HCT116 (cell line): ENCODE results near the gene CARS1. TPM values are rescaled to one million over a fixed set of nuclear protein-coding genes. Genes with fewer than 3 reads are reported as not detected.

Experiments
- ATAC-seq: fragments of 200-7000 bp; cut with Tn5 transposase; 2 replicates; pipeline ENCODE4 v1.9.1; 2020; ENCODE audit warnings: mild to moderate bottlenecking, moderate library complexity
- BruUV-seq: library from RNA; stranded (reverse); fragments of 400-500 nt; replicated peaks from 2 replicates; lab custom pipeline; 2021; lab: Mats Ljungman, UMichigan
- CTCF ChIA-PET: fragments of 300-600 bp; sonication (Branson Sonifier 250); formaldehyde crosslinking; loops from one replicate; lab custom pipeline; 2021; ENCODE audit warnings: antibody characterized with exemption; lab: Charles Lee
- POLR2A ChIA-PET: fragments of 300-600, 350-600 bp; sonication (Branson Sonifier 250); formaldehyde crosslinking; loops from one replicate; lab custom pipeline; 2021; ENCODE audit warnings: antibody characterized with exemption; lab: Charles Lee
- RAD21 ChIA-PET, 2 experiments: fragments of 300-600 bp; sonication (Branson Sonifier 250); formaldehyde crosslinking; loops; one replicate each; lab custom pipeline; 2023; ENCODE audit warnings: low total read pairs in 2 of 2; ENCODE audit not compliant: uncharacterized antibody in 2 of 2, unreplicated experiment in 2 of 2, low non-redundant PET in 1 of 2; lab: Charles Lee
- DNase-seq: peaks from one replicate; pipeline ENCODE4 v3.0.0-alpha.2; 2010; ENCODE audit warnings: low read depth, low spot score
- H2AFZ ChIP-seq: fragments of 200-600 bp; shearing (Covaris generic), sonication (generic); 2 replicates; pipeline ENCODE4 v1.6.1; 2017; ENCODE audit warnings: low read depth, mixed run types, mixed read lengths, antibody characterized with exemption, low read length; ENCODE audit not compliant: poor library complexity, severe bottlenecking
- H3K27ac ChIP-seq: 2 replicates; pipeline ENCODE4 v1.5.1; 2012; ENCODE audit warnings: low read depth, low read length
- H3K27me3 ChIP-seq: fragments of 200-600 bp; sonication (generic); 2 replicates; pipeline ENCODE4 v1.6.1; 2016; ENCODE audit warnings: mixed run types, low read length, mixed read lengths; ENCODE audit not compliant: insufficient read depth
- H3K36me3 ChIP-seq, 2 experiments: fragments of 200-500 bp in 1 of 2; fragments of 200-600 bp in 1 of 2; sonication (Bioruptor generic) in 1 of 2; sonication (generic) in 1 of 2; 2 replicates each; pipeline versions ENCODE4 v1.5.1 to v1.6.1; 2014 to 2016; ENCODE audit warnings: low read length in 2 of 2, inconsistent platforms in 1 of 2, mixed read lengths in 1 of 2, mixed run types in 1 of 2; ENCODE audit not compliant: insufficient read depth in 2 of 2, control insufficient read depth in 1 of 2
- H3K4me1 ChIP-seq, 2 experiments: fragments of 200-600 bp in 1 of 2; sonication (generic) in 1 of 2; 2 replicates each; pipeline versions ENCODE4 v1.5.1 to v1.6.1; 2012 to 2017; ENCODE audit warnings: low read length in 2 of 2, inconsistent platforms in 1 of 2, mild to moderate bottlenecking in 1 of 2, mixed read lengths in 1 of 2, mixed run types in 1 of 2, moderate library complexity in 1 of 2; ENCODE audit not compliant: insufficient read depth in 2 of 2, control insufficient read depth in 1 of 2
- H3K4me2 ChIP-seq: fragments of 200-600 bp; sonication (generic); 2 replicates; pipeline ENCODE4 v1.6.1; 2017; ENCODE audit warnings: mixed run types, low read length, mixed read lengths
- H3K4me3 ChIP-seq, 2 experiments: fragments of 200-600 bp in 1 of 2; sonication (generic) in 1 of 2; replicated peaks in 1 of 2; 2 replicates each; pipeline ENCODE4 v1.5.1; 2011 to 2016; ENCODE audit warnings: low read length in 2 of 2, control low read depth in 1 of 2, low read depth in 1 of 2, mild to moderate bottlenecking in 1 of 2, mixed read lengths in 1 of 2, mixed run types in 1 of 2
- H3K79me2 ChIP-seq: fragments of 200-600 bp; sonication (generic); 2 replicates; pipeline ENCODE4 v1.6.1; 2017; ENCODE audit warnings: mild to moderate bottlenecking, mixed run types, low read length, moderate library complexity, mixed read lengths; ENCODE audit not compliant: insufficient read depth
- H3K9ac ChIP-seq: fragments of 200-600 bp; sonication (generic); 2 replicates; pipeline ENCODE4 v1.6.1; 2016; ENCODE audit warnings: low read length, mixed read lengths
- H3K9me2 ChIP-seq: fragments of 200-600 bp; sonication (generic), shearing (Covaris generic); 2 replicates; pipeline ENCODE4 v1.6.1; 2017; ENCODE audit warnings: mixed run types, mild to moderate bottlenecking, moderate library complexity; ENCODE audit not compliant: insufficient read depth
- H3K9me3 ChIP-seq, 2 experiments: fragments of 200-500 bp in 1 of 2; fragments of 200-600 bp in 1 of 2; sonication (Bioruptor generic) in 1 of 2; sonication (generic) in 1 of 2; 2 replicates each; pipeline ENCODE4 v1.6.1; 2014 to 2017; ENCODE audit warnings: low read length in 2 of 2, mixed read lengths in 2 of 2, inconsistent platforms in 1 of 2, low read depth in 1 of 2, mild to moderate bottlenecking in 1 of 2, mixed run types in 1 of 2, moderate library complexity in 1 of 2; ENCODE audit not compliant: control insufficient read depth in 1 of 2, insufficient read depth in 1 of 2
- H4K20me1 ChIP-seq: fragments of 200-600 bp; sonication (generic), shearing (Covaris generic); 2 replicates; pipeline ENCODE4 v1.6.1; 2017; ENCODE audit warnings: mixed run types, mild to moderate bottlenecking, moderate library complexity; ENCODE audit not compliant: insufficient read depth
- CBX3 ChIP-seq: IDR thresholded peaks from 2 replicates; pipeline ENCODE4 v1.6.1; 2012; ENCODE audit warnings: low read depth
- CEBPB ChIP-seq: IDR thresholded peaks from 2 replicates; pipeline ENCODE4 v1.6.1; 2012; ENCODE audit warnings: low read depth
- EGR1 ChIP-seq: IDR thresholded peaks from 2 replicates; pipeline ENCODE4 v1.6.1; 2012; ENCODE audit warnings: low read depth
- ELF1 ChIP-seq: IDR thresholded peaks from 2 replicates; pipeline ENCODE4 v1.6.1; 2012; ENCODE audit warnings: low read depth, borderline replicate concordance
- EZH2 ChIP-seq: fragments of 200-600 bp; sonication (generic); IDR thresholded peaks from 2 replicates; pipeline ENCODE4 v1.6.1; 2017; ENCODE audit warnings: antibody characterized with exemption, mixed run types
- EZH2phosphoT487 ChIP-seq: fragments of 200-600 bp; IDR thresholded peaks from 2 replicates; pipeline ENCODE4 v1.6.1; 2018; ENCODE audit warnings: antibody characterized with exemption, borderline replicate concordance
- FOSL1 ChIP-seq: IDR thresholded peaks from 2 replicates; pipeline ENCODE4 v1.6.1; 2012; ENCODE audit warnings: low read depth
- POLR2A ChIP-seq: IDR thresholded peaks from 2 replicates; pipeline ENCODE4 v1.7.0; 2011; ENCODE audit warnings: borderline replicate concordance; ENCODE audit not compliant: insufficient read depth, insufficient read length; ENCODE audit errors: extremely low read depth
- RAD21 ChIP-seq: IDR thresholded peaks from 2 replicates; pipeline ENCODE4 v1.6.1; 2012; ENCODE audit warnings: low read depth, mild to moderate bottlenecking
- SIN3A ChIP-seq: IDR thresholded peaks from 2 replicates; pipeline ENCODE4 v1.6.1; 2012; ENCODE audit warnings: low read depth
- SP1 ChIP-seq: IDR thresholded peaks from 2 replicates; pipeline ENCODE4 v1.6.1; 2012; ENCODE audit warnings: low read depth
- SRF ChIP-seq: IDR thresholded peaks from 2 replicates; pipeline ENCODE4 v1.6.1; 2012; ENCODE audit warnings: low read depth
- TCF7L2 ChIP-seq: IDR thresholded peaks from 2 replicates; pipeline ENCODE4 v1.7.0; 2011; ENCODE audit warnings: borderline replicate concordance, inconsistent platforms; ENCODE audit not compliant: insufficient read depth, insufficient read length; ENCODE audit errors: extremely low read depth
- ZFX ChIP-seq: fragments of 450-650 bp; IDR thresholded peaks from 2 replicates; pipeline ENCODE4 v1.6.1; 2017
- ZNF274 ChIP-seq: fragments of 200-500 bp; sonication (Bioruptor generic); IDR thresholded peaks from 2 replicates; pipeline ENCODE4 v1.6.1; 2014; ENCODE audit warnings: mild to moderate bottlenecking, low read depth, low read length, inconsistent platforms
- intact Hi-C: fragments of 100-400 bp; cut with micrococcal nuclease; formaldehyde crosslinking; loops from 2 replicates; pipeline ENCODE4 v1.10.0; 2022
- total RNA-seq: library from RNA; stranded (reverse); gene quantifications from one replicate; pipeline ENCODE4 v1.2.1, GENCODE V29; 2021; ENCODE audit not compliant: unreplicated experiment
- TF ChIP-seq, protein P1 (sequence below): IDR thresholded peaks from 2 replicates; pipeline ENCODE4 v1.6.1; 2012
- TF ChIP-seq, protein P2 (sequence below): IDR thresholded peaks from 2 replicates; pipeline ENCODE4 v1.6.1; 2012
- TF ChIP-seq, protein P3 (sequence below): IDR thresholded peaks from 2 replicates; pipeline ENCODE4 v1.6.1; 2011; ENCODE audit warnings: mild to moderate bottlenecking, low read length, moderate library complexity; ENCODE audit not compliant: insufficient replicate concordance; ENCODE audit errors: extremely low read depth

CARS1 gene
- total RNA-seq, 1 experiment from 2014 or later = 124 TPM

DNA sequence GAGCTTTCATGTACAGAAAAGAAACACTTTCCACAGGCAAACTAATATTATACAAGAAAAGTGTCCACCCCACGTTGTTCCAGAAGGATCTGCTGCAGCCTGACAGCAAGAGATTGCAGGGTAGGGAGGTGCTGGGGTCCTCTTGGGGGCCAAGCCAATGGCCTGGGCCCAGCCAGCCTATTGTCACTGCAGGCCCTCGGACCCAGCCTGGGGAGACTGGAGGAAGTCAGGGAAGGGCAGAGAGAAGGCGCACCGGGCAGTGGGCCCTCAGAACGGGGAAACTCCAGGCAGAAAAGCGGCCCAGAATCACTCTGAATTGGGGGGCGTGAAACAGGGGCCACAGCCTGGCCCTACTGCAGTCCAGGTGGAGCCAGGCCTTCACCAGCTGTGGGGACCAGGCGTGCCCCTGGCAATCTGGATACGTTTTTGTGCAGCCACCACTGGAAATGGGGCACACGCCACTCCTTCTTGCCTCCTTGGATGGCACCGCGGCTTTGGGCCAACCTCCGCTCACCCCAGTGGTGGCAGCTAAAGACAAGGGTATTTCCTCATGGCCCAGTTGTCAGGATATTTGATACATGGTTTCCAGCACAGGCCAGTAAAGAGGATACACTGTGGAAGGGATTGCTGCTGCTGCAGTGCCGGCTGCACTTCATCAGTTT lies 61.2 kb downstream of the CARS1 start:
- RAD21 ChIA-PET = no interaction called here
- POLR2A ChIA-PET = no interaction called here
- DNase-seq = no peak
- H3K4me1 ChIP-seq = peaks cover 0 to 9% of the 10 kb centered on the region in 2 experiments; a peak in 3 of 4 replicates
- H3K4me2 ChIP-seq = no peak overlapping the region
- H3K79me2 ChIP-seq = peaks cover 8% of the 10 kb centered on the region
- H3K9me3 ChIP-seq = no peaks in the 10 kb centered on the region
- peaks cover 3 to 7% of the 10 kb centered on the region in 2 experiments; a peak in 2 of 4 replicates for H3K36me3 ChIP-seq
- H4K20me1 ChIP-seq = no peaks in the 10 kb centered on the region
- H3K9ac ChIP-seq = no peak overlapping the region
- no peak overlapping the region for H2AFZ ChIP-seq
- H3K9me2 ChIP-seq = no peaks in the 10 kb centered on the region
- H3K4me3 ChIP-seq = no peak overlapping the region
- no TSS peak for BruUV-seq
- intact Hi-C loops = no loop called here
- no peak for ATAC-seq
- no peaks in the 10 kb centered on the region for H3K27me3 ChIP-seq
- CTCF ChIA-PET = no interaction called here
- H3K27ac ChIP-seq = no peak overlapping the region
- TF ChIP-seq ELF1 = no peak
- no peak for TF ChIP-seq FOSL1
- TF ChIP-seq SP1 = no peak
- TF ChIP-seq, protein P1, sequence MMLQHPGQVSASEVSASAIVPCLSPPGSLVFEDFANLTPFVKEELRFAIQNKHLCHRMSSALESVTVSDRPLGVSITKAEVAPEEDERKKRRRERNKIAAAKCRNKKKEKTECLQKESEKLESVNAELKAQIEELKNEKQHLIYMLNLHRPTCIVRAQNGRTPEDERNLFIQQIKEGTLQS = no peak
- TF ChIP-seq EZH2phosphoT487 = no peak
- TF ChIP-seq RAD21 = no peak
- no peak for TF ChIP-seq SRF
- TF ChIP-seq, protein P2, sequence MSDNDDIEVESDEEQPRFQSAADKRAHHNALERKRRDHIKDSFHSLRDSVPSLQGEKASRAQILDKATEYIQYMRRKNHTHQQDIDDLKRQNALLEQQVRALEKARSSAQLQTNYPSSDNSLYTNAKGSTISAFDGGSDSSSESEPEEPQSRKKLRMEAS = no peak
- TF ChIP-seq EZH2 = no peak
- TF ChIP-seq CEBPB = no peak

DNA sequence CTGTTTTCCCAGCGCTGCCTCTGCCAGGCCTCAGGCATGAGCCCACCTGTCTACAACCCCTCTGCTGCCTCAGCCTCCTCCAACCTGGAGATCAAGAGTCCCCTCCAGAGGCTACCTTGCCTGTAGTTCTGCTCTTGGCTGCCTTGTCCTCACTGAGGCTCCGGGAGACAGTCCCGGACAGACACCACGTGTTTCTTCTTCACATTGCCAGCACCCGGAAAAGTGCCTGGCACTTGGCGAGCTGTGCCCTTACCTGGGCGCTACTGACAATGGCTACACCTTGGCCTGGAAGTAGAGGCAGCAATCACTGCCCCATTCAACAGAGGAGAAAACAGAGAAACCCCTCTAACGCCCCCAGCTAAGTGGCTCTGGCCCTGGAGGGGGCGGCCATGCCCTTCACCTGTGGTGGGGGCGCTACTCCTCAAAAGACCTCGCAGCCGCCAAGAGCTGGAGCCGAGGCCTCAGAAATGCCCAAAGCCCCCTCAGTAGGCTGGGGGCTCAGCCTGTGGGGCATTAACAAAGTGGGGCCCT lies 62.1 kb downstream of the CARS1 start:
- intact Hi-C loops = no loop called here
- ChIA-PET CTCF (no interaction called here), POLR2A (no interaction called here), RAD21 (no interaction called here)
- Histone ChIP-seq H4K20me1 (peaks cover 3% of the 10 kb centered on the region; the same call in 1 of the 2 replicates), H3K36me3 (peaks cover 0 to 3% of the 10 kb centered on the region in 2 experiments; a peak in 2 of 4 replicates), H3K9me2 (no peaks in the 10 kb centered on the region), H3K27ac (no peak overlapping the region), H3K4me2 (no peak overlapping the region), H3K27me3 (no peaks in the 10 kb centered on the region), H3K9ac (no peak overlapping the region), H3K9me3 (no peaks in the 10 kb centered on the region), H3K4me3 (no peak overlapping the region), H2AFZ (no peak overlapping the region), H3K79me2 (peaks cover 17% of the 10 kb centered on the region), H3K4me1 (peaks cover 4 to 17% of the 10 kb centered on the region in 2 experiments; a peak in 3 of 4 replicates)
- DNase-seq (no peak), ATAC-seq (no peak)
- TF ChIP-seq ZFX (no peak), SRF (no peak), TCF7L2 (no peak), SIN3A (no peak), CBX3 (no peak), POLR2A (no peak), EGR1 (no peak), EZH2phosphoT487 (no peak), ZNF274 (no peak)
- TF ChIP-seq, protein P3, sequence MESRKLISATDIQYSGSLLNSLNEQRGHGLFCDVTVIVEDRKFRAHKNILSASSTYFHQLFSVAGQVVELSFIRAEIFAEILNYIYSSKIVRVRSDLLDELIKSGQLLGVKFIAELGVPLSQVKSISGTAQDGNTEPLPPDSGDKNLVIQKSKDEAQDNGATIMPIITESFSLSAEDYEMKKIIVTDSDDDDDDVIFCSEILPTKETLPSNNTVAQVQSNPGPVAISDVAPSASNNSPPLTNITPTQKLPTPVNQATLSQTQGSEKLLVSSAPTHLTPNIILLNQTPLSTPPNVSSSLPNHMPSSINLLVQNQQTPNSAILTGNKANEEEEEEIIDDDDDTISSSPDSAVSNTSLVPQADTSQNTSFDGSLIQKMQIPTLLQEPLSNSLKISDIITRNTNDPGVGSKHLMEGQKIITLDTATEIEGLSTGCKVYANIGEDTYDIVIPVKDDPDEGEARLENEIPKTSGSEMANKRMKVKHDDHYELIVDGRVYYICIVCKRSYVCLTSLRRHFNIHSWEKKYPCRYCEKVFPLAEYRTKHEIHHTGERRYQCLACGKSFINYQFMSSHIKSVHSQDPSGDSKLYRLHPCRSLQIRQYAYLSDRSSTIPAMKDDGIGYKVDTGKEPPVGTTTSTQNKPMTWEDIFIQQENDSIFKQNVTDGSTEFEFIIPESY = no peak
- BruUV-seq = no TSS peak
